Astrocyte of the spinal cord (primary cell): ENCODE measurements around the gene CAMTA1.

Experiments
- DNase-seq: peaks from one replicate; pipeline ENCODE4 v3.0.0; 2011; ENCODE audit warnings: low read depth, low spot score
- H3K4me3 ChIP-seq: 2 replicates; pipeline ENCODE4 v1.5.1; 2011; ENCODE audit warnings: low read depth, mild to moderate bottlenecking, low read length, moderate library complexity
- CTCF ChIP-seq: IDR thresholded peaks from 2 replicates; pipeline ENCODE4 v1.5.1; 2012; ENCODE audit warnings: low read depth, mild to moderate bottlenecking, low read length, inconsistent platforms
- in situ Hi-C: cut with HindIII; loops from 2 replicates; pipeline ENCODE4 v1.10.0; 2017; ENCODE audit warnings: low sequenced_read_pairs

The CAMTA1 gene

GRCh38 chr1:7315946-7316345, 530.7 kb downstream of the CAMTA1 start:
- TF ChIP-seq CTCF = no peak
- in situ Hi-C loops = no loop called here
- DNase-seq = no peak
- H3K4me3 ChIP-seq = no peak overlapping the region

GRCh38 chr1:7317888-7318287, 532.6 kb downstream of the CAMTA1 start:
- H3K4me3 ChIP-seq = no peak overlapping the region
- in situ Hi-C loops = no loop called here
- DNase-seq = no peak
- TF ChIP-seq CTCF = no peak

- in situ Hi-C loops = no loop called here
- TF ChIP-seq CTCF = no peak
- H3K4me3 ChIP-seq = no peak overlapping the region
- no peak for DNase-seq
These were observed 533.9 kb downstream of the CAMTA1 start for GRCh38 chr1:7319196-7319595.

- TF ChIP-seq CTCF = no peak
- no peak overlapping the region for H3K4me3 ChIP-seq
- in situ Hi-C loops = no loop called here
These were observed 535.4 kb downstream of the CAMTA1 start for GRCh38 chr1:7320661-7321060.

GRCh38 chr1:7322283-7322785, 537.1 kb downstream of the CAMTA1 start:
- DNase-seq = no peak
- no peak for TF ChIP-seq CTCF
- H3K4me3 ChIP-seq = no peak overlapping the region
- in situ Hi-C loops = no loop called here

More at GRCh38 chr1:7320661-7321060, 535.4 kb downstream of the CAMTA1 start:
- no peak for DNase-seq

GRCh38 chr1:7322912-7323311, 537.7 kb downstream of the CAMTA1 start:
- no peak for TF ChIP-seq CTCF
- in situ Hi-C loops = no loop called here

GRCh38 chr1:7325254-7325653, 540.0 kb downstream of the CAMTA1 start:
- TF ChIP-seq CTCF = no peak
- H3K4me3 ChIP-seq = no peak overlapping the region
- in situ Hi-C loops = no loop called here
- no peak for DNase-seq

More at GRCh38 chr1:7322912-7323311, 537.7 kb downstream of the CAMTA1 start:
- no peak for DNase-seq
- no peak overlapping the region for H3K4me3 ChIP-seq
